Fibroblast of upper back skin (primary cell): Measurements from ENCODE around the gene ITGAE.
A peak's percentile ranks its signal among the peaks of the same experiment; 100 is the strongest.
"Not testable (repeated sequence)": the region's sequence is repeated elsewhere in the genome, so short reads cannot be mapped to it uniquely, and the experiment has no call there.

Source experiments
- DNase-seq: peaks from one replicate; pipeline ENCODE4 v3.0.0-alpha.2; 2013

ITGAE gene

DNA sequence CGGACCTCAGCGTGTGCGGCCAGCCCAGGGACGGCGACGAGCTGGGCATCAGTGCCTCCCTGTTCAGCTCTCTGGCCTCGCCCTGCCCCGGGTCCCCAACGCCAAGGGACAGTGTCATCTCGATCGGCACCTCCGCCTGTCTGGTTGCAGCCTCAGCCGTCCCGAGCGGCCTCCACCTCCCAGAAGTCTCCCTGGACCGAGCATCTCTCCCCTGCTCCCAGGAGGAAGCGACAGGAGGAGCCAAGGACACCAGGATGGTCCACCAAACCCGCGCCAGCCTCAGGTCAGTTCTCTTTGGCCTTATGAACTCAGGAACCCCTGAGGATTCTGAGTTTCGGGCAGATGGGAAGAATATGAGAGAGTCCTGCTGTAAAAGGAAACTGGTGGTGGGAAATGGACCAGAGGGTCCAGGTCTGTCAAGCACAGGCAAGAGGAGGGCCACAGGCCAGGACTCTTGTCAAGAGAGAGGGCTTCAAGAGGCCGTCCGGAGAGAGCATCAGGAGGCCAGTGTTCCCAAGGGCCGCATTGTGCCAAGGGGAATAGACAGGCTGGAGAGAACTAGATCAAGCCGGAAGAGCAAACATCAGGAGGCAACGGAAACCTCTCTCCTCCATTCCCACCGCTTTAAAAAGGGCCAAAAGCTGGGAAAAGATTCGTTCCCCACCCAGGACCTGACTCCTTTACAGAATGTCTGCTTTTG, 76.5 kb downstream of the ITGAE start:
- no peak for DNase-seq

DNA sequence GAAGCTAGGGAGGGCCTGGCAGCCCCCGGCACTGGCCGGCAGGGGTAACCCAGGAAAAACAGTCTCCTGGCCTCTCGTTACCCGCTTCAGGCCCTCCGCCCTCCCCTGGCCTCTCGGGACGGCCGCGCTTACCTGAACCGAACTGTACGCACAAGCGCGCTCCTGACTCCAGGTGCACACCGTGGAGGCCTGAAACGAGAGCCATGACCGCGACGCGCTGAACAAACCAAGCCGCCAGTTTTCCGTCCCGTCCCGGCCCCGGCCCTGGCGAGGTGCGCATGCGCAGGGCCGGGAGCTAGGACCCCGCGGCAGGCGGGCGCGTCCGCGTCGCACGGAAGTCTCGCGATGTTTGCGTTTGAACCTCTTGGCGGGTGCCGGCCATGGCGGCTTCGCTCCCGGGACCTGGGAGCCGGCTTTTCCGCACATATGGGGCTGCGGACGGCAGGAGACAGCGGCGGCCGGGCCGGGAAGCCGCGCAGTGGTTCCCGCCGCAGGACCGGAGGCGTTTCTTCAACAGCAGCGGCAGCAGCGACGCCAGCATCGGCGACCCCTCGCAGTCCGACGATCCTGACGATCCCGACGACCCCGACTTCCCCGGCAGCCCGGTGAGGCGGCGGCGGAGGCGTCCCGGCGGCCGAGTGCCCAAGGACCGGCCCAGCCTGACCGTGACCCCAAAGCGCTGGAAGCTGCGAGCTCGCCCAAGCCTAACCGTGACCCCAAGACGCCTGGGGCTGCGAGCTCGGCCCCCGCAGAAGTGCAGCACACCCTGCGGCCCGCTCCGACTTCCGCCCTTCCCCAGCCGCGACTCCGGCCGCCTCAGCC, 77.2 kb downstream of the ITGAE start, which contains the start of gene HASPIN:
HASPIN (plus strand) TSS at position 348 of the 822 bp plus-strand sequence; CDS start at position 381, 33 bp downstream.
- peak; percentile 88 for DNase-seq

DNA sequence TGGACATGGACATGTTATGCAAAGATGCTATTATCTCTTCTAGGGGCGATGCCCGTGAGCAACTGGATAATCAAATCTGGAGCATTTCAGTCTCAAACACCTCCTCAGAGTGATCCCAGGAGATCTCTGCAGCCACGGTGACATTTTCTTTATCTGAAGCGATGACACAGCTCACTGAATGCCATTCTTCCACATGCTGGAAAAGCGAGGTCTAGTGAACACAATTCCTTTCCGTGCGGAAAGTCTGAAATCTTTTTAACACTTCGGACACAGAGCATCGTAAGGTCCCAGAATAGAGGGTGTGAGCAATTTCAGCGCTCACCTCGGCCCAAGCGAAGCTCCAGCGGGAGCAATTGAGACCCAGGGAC, 77.8 kb downstream of the ITGAE start:
- DNase-seq, result no peak

DNA sequence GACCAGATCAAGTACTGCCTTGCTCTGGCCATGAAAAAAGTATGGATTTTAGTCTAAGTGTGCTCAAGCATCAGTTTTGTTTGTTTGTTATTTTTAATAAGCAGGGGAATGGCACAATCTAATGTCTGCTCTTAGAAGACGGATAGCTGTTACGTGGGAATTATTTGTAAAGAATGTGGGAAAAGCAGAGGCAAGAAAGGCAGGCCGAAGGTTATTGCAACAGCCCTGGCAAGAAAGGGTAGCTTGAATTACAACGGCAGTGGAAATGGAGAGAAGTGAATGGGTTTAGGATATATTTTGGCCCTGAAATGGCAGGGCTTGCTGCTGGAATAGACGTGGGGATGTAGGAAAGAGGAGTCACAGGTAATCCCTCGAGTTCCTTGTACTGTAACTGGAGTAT, 78.3 kb downstream of the ITGAE start:
- DNase-seq, result no peak

GRCh38 chr17:3719265-3719664, 81.7 kb downstream of the ITGAE start:
- DNase-seq, result no peak

GRCh38 chr17:3718201-3718600, 82.8 kb downstream of the ITGAE start:
- DNase-seq, result no peak

GRCh38 chr17:3715296-3715695, 85.7 kb downstream of the ITGAE start:
- DNase-seq, result no peak

DNA sequence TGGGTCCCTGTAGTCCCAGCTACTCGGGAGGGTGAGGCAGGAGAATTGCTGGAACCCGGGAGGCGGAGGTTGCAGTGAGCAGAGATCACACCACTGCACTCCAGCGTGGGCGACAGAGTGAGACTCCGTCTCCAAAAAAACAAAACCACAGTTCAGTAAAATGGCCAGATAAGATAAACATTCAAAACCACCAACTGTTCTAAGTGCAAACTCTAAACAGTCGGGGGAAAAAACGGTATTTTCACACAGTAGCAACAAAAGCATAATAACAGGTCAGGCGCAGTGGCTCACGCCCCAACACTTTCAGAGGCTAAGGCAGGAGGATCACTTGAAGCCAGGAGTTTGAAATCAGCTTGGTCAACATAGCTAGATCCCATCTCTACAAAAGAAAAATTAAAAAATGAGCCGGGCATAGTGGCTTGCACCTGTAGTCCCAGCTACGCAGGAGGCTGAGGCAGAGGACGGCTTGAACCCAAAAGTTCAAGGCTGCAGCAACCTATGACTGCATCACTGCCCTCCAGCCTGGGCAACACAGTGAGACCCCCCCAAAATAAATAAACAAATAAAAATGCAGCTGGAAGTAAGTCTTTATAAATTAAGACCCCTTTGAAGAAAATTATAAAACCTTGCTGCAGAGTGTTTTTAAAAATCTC, 88.1 kb downstream of the ITGAE start:
- no peak for DNase-seq

GRCh38 chr17:3710951-3711383, 90.0 kb downstream of the ITGAE start:
- peak; percentile 27 for DNase-seq

GRCh38 chr17:3708366-3708765, 92.6 kb downstream of the ITGAE start:
- no peak for DNase-seq

GRCh38 chr17:3705718-3705984, 95.3 kb downstream of the ITGAE start:
- DNase-seq, result not testable (repeated sequence)

DNA sequence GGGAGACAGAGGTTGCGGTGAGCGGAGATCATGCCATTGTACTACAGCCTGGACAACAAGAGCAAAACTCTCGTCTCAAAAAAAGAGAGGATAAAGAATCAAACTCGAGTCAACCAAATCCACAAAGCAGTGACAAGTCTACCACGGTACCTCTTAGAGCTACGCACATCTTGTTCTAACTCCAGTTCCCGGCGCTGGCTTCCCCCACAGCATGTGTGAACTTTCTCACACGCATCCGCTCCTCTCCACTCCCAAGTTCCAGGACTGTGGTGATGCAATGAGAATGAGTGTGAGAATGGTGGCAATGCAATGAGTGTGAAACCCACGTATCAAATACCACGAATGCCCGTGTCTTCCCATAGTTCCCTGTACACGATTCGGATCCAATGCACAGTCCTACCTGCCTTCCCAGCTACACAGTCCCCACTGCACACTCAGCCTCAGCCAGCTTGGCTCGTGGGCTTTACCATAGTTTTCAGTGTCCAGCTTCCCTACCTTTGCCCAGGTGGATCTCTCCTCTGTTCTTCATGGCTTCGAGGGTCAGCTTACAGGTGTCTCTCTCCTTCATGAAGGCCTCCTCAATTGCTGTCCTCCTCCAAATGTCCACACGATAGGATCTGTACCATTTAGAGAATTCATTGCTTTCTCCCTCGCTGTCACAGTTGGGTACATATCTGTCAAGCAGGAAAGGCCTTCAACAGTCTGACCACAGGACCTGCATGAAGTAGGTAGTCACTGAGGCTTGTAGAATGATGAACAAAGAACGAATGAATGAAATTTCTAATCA, 95.9 kb downstream of the ITGAE start:
- DNase-seq, result no peak

GRCh38 chr17:3702041-3702539, 98.9 kb downstream of the ITGAE start:
- DNase-seq, result not testable (repeated sequence)

DNA sequence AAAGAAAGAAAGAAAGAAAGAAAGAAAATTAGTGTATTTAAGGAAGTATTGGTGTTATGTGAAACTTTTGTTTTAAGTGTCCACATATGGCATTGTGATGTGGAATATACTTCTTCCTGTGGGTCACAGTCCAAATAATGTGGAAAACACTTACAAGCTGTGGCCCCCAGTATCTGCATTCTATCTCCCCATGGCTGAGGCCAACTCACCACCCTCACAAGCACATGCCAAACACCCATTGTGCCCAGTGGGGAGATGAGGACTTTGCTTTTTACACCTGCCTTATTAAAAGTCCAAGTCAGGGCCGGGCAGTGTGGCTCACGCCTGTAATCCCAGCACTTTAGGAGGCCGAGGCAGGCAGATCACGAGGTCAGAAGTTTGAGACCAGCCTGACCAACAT, 101.0 kb downstream of the ITGAE start:
- DNase-seq, result no peak

DNA sequence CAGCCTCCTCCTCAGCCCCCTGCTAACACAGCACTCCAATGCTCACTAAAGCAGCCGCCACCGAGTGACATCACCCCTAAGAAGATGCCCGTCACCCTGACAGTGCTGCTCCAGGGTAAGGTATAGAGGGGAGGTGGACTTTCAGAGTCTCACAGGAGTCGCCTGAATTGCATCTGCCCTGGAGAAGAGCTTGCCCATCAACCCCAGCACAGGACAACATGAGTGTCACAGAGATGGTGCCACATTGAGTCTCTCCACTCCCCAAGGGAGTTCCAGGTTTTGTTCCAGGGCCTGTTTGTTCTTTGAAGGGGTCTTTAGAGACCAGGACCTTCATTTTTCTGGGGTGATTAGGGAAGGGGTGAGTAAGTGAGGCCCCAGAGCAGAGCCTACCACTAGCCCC, 102.8 kb downstream of the ITGAE start:
- DNase-seq, result no peak

DNA sequence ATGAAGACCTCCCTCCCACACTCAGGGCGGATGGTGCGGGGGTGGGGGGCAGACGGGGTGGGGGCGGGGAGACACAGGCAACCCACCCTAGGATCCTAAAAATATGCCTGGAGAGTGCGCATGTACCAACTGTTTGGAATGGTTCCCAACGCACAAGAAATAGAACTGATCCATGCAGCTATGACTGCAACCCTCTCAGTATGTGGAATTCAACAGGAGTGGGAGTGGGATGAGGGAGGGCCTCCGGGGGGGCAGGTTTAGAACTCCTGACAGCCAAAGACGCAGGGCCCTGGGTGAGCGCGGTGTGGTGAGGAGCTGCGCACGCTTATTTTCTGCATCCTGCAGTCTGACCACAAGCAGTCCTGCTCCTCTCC, 103.9 kb downstream of the ITGAE start:
- DNase-seq, result no peak

DNA sequence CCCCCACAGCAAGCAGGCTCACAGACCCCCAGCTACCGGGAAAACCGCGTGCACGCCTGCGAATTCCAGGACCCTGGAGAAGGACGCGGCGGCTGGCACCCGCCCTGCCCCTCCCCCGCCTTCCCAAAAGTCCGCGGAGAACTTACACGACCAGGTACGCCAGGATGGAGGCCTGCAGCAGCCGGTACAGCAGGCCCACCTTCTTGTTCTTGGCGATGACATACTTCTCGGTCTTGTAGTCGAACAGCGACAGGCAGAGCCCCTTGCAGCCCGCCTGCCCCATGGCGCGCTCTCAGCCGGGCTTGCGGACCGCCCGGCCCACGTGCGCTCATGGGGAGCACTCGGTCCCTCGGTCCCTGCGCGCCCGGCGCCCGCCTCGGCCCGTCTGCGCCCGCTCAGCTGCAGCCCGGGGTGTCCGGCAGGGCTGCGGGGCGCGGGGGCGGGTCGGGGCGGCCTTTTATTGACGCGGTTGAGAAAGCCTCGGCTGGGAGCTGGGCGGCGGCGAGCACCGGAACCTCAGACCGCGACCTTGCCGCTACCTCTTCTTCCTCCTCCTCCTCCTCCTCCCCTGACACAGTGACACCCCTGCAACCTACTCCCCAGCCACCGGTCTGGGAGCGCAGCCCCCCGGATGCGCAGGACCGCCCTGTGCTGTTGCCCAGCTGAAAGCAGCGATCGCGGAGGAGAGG, 105.1 kb downstream of the ITGAE start, which contains the start of gene P2RX5:
P2RX5 (minus strand) TSS at position 433 of the 689 bp plus-strand sequence; CDS start at position 283, 150 bp downstream.
- no peak for DNase-seq

GRCh38 chr17:3695129-3695722, 105.8 kb downstream of the ITGAE start:
- no peak for DNase-seq

- DNase-seq, result no peak
These were observed 107.2 kb downstream of the ITGAE start for GRCh38 chr17:3693829-3694231.

DNA sequence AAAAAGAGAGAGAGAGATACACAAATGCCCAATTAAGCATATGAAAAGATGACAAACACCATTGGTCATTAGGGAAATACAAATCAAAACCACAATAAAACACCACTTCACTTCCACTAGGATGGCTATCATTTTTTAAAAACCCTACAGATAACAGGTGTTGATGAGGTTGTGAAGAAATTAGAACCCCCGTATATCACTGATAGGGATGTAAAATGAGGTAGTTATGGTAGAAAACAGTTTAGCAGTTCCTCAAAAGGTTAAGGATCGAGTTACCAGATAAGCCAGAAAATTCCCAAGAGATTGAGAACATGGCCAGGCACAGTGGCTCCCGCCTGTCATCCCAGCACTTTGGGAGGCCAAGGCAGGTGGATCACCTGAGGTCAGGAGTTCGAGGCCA, 107.8 kb downstream of the ITGAE start:
- no peak for DNase-seq

GRCh38 chr17:3692346-3692745, 108.6 kb downstream of the ITGAE start:
- DNase-seq, result no peak

DNA sequence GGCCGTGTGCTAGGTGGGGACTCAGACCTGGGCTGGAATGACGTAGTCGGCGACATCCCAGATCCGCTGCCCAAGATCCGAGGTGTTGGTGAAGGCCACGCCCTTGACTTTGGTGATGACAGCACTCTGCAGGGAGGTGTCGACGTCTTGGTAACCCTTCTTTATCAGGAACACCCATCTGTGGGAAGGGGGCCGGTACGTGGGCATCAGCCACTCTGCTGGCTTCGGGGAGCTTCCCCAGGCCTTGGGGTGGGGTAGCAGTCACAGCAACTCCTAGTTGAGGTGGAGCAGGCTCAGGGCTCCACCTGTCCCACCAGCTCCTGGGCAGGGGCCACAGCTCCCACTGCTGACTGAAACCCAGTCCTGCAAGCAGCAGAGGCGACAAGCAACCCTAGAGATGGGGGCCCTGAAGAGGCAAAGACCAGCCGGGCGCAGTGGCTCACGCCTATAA, 109.3 kb downstream of the ITGAE start:
- no peak for DNase-seq
